HEK293 (cell line): Measurements from ENCODE around the gene C16orf92.

Experiments used
- CTCF ChIA-PET: fragments of 350-600 bp; formaldehyde crosslinking; extraction: SDS; loops from one replicate; lab custom pipeline; 2021; ENCODE audit warnings: antibody characterized with exemption; lab: Yijun Ruan, JAX
- POLR2A ChIA-PET: fragments of 300-600 bp; formaldehyde crosslinking; extraction: SDS; loops from one replicate; lab custom pipeline; 2020; ENCODE audit warnings: antibody characterized with exemption, inconsistent platforms; lab: Yijun Ruan, JAX
- H3K27ac ChIP-seq: fragments of 200-500 bp; sonication (Bioruptor generic); 2 replicates; pipeline ENCODE4 v1.5.1; 2014; ENCODE audit warnings: low read depth, low read length, control low read depth, inconsistent platforms; ENCODE audit errors: extremely low read depth
- H3K36me3 ChIP-seq, 2 experiments: fragments of 200-500 bp in 1 of 2; sonication (Bioruptor generic) in 1 of 2; 1 replicate in 1 of 2; 2 replicates in 1 of 2; pipeline ENCODE4 v1.5.1; 2014 to 2017; ENCODE audit warnings: inconsistent platforms in 2 of 2, low read length in 2 of 2; ENCODE audit not compliant: control insufficient read depth in 2 of 2, insufficient read depth in 1 of 2
- H3K4me1 ChIP-seq: fragments of 200-500 bp; sonication (Bioruptor generic); 2 replicates; pipeline ENCODE4 v1.5.1; 2014; ENCODE audit warnings: mild to moderate bottlenecking, low read length, inconsistent platforms; ENCODE audit not compliant: control insufficient read depth, insufficient read depth
- H3K4me3 ChIP-seq: 2 replicates; pipeline ENCODE4 v1.5.1; 2011; ENCODE audit warnings: low read depth, mild to moderate bottlenecking, control low read depth, low read length, moderate library complexity
- H3K9me3 ChIP-seq: fragments of 200-500 bp; sonication (Bioruptor generic); 2 replicates; pipeline ENCODE4 v1.5.1; 2014; ENCODE audit warnings: low read depth, low read length, inconsistent platforms; ENCODE audit not compliant: control insufficient read depth, insufficient read depth
- EGR2 ChIP-seq: fragments of 450-650 bp; formaldehyde crosslinking; IDR thresholded peaks from 2 replicates; pipeline ENCODE4 v1.5.1; 2016; ENCODE audit warnings: low read depth, missing biosample characterization, missing genetic modification characterization
- KLF9 ChIP-seq: fragments of 450-650 bp; formaldehyde crosslinking; IDR thresholded peaks from 2 replicates; pipeline ENCODE4 v1.5.1; 2016; ENCODE audit warnings: missing biosample characterization, missing genetic modification characterization, low read depth
- PRDM4 ChIP-seq: fragments of 450-650 bp; formaldehyde crosslinking; IDR thresholded peaks from 2 replicates; pipeline ENCODE4 v1.5.1; 2017; ENCODE audit warnings: missing biosample characterization, missing genetic modification characterization
- SCRT1 ChIP-seq: fragments of 450-650 bp; formaldehyde crosslinking; IDR thresholded peaks from 2 replicates; pipeline ENCODE4 v1.5.1; 2016; ENCODE audit warnings: missing biosample characterization, missing genetic modification characterization, borderline replicate concordance
- ZNF133 ChIP-seq: fragments of 450-650 bp; formaldehyde crosslinking; IDR thresholded peaks from 2 replicates; pipeline ENCODE4 v1.5.1; 2016; ENCODE audit warnings: missing biosample characterization, missing genetic modification characterization
- ZNF169 ChIP-seq: fragments of 450-650 bp; formaldehyde crosslinking; IDR thresholded peaks from 2 replicates; pipeline ENCODE4 v1.5.1; 2016; ENCODE audit warnings: missing biosample characterization, missing genetic modification characterization
- ZNF274 ChIP-seq, 2 experiments: fragments of 200-500 bp in 1 of 2; fragments of 450-650 bp in 1 of 2; sonication (Bioruptor generic) in 1 of 2; formaldehyde crosslinking in 1 of 2; IDR thresholded peaks; 2 replicates each; pipeline versions ENCODE4 v1.5.1 to v1.6.1; 2014 to 2016; ENCODE audit warnings: borderline replicate concordance in 1 of 2, inconsistent platforms in 1 of 2, low read length in 1 of 2, missing biosample characterization in 1 of 2, missing genetic modification characterization in 1 of 2
- ZNF292 ChIP-seq: fragments of 450-650 bp; formaldehyde crosslinking; IDR thresholded peaks from 2 replicates; pipeline ENCODE4 v1.5.1; 2016; ENCODE audit warnings: low read depth, missing biosample characterization, missing genetic modification characterization, borderline replicate concordance
- ZNF324 ChIP-seq: fragments of 450-650 bp; formaldehyde crosslinking; IDR thresholded peaks from 2 replicates; pipeline ENCODE4 v1.5.1; 2016; ENCODE audit warnings: missing biosample characterization, missing genetic modification characterization
- ZNF362 ChIP-seq: fragments of 450-650 bp; formaldehyde crosslinking; IDR thresholded peaks from 2 replicates; pipeline ENCODE4 v1.5.1; 2016; ENCODE audit warnings: missing biosample characterization, missing genetic modification characterization
- ZNF423 ChIP-seq: fragments of 450-650 bp; formaldehyde crosslinking; IDR thresholded peaks from 2 replicates; pipeline ENCODE4 v1.5.1; 2016; ENCODE audit warnings: missing biosample characterization, missing genetic modification characterization
- ZNF501 ChIP-seq: fragments of 450-650 bp; formaldehyde crosslinking; IDR thresholded peaks from 2 replicates; pipeline ENCODE4 v1.5.1; 2016; ENCODE audit warnings: missing biosample characterization, missing genetic modification characterization
- ZNF670 ChIP-seq: fragments of 450-650 bp; formaldehyde crosslinking; IDR thresholded peaks from 2 replicates; pipeline ENCODE4 v1.5.1; 2016; ENCODE audit warnings: missing biosample characterization, missing genetic modification characterization, low read depth
- ZNF707 ChIP-seq: fragments of 450-650 bp; formaldehyde crosslinking; IDR thresholded peaks from 2 replicates; pipeline ENCODE4 v1.5.1; 2016; ENCODE audit warnings: missing biosample characterization, missing genetic modification characterization
- ZNF76 ChIP-seq: fragments of 450-650 bp; formaldehyde crosslinking; IDR thresholded peaks from 2 replicates; pipeline ENCODE4; 2016; ENCODE audit warnings: low read depth, missing biosample characterization, missing genetic modification characterization, borderline replicate concordance
- ZNF785 ChIP-seq: fragments of 450-650 bp; formaldehyde crosslinking; IDR thresholded peaks from 2 replicates; pipeline ENCODE4 v1.5.1; 2016; ENCODE audit warnings: missing biosample characterization, missing genetic modification characterization
- TF ChIP-seq, protein P1 (sequence below): fragments of 450-650 bp; formaldehyde crosslinking; IDR thresholded peaks from 2 replicates; pipeline ENCODE4 v1.5.1; 2016; ENCODE audit warnings: missing biosample characterization, missing genetic modification characterization
- TF ChIP-seq, protein P2 (sequence below): fragments of 450-650 bp; formaldehyde crosslinking; IDR thresholded peaks from 2 replicates; pipeline ENCODE4 v1.5.1; 2016; ENCODE audit warnings: missing biosample characterization, missing genetic modification characterization

The C16orf92 gene

DNA sequence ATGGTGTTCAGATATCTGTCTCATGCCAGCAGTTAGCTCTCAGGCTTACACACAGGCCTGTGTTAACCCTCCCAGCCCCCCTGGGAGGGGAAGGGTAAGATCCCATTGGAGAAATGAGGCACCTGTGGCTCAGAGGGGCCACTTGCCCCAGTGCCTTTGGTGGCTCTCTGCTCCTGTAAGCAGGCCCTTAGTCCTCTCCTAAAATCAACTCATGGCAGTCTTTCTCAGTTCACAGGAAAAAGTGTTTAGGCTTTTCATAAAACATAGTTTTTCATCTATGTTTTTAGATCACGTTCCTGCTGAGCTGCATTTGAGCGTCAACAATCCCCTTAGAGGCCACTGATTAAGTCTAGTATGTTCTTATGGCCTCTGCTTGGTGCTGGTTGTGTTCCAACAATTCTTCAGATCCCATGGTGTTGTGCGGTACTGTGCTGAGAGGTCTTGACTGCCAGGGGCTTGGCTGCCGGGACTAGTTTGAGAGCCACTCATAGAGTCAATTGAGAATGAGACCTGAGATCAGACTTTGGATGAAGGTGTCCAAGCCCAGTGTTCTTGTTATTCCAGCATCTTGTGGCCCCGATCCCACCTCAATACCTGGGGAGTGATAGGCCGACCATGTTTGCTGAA, 38.7 kb upstream of the C16orf92 start (continued):
- TF ChIP-seq, protein P1, sequence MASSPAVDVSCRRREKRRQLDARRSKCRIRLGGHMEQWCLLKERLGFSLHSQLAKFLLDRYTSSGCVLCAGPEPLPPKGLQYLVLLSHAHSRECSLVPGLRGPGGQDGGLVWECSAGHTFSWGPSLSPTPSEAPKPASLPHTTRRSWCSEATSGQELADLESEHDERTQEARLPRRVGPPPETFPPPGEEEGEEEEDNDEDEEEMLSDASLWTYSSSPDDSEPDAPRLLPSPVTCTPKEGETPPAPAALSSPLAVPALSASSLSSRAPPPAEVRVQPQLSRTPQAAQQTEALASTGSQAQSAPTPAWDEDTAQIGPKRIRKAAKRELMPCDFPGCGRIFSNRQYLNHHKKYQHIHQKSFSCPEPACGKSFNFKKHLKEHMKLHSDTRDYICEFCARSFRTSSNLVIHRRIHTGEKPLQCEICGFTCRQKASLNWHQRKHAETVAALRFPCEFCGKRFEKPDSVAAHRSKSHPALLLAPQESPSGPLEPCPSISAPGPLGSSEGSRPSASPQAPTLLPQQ: no peak
- TF ChIP-seq KLF9 (tag by site-specific recombination) (no peak), ZNF785 (tag by site-specific recombination) (no peak), SCRT1 (tag by site-specific recombination) (no peak), ZNF362 (tag by site-specific recombination) (no peak), ZNF707 (no peak)
- TF ChIP-seq, protein P2, sequence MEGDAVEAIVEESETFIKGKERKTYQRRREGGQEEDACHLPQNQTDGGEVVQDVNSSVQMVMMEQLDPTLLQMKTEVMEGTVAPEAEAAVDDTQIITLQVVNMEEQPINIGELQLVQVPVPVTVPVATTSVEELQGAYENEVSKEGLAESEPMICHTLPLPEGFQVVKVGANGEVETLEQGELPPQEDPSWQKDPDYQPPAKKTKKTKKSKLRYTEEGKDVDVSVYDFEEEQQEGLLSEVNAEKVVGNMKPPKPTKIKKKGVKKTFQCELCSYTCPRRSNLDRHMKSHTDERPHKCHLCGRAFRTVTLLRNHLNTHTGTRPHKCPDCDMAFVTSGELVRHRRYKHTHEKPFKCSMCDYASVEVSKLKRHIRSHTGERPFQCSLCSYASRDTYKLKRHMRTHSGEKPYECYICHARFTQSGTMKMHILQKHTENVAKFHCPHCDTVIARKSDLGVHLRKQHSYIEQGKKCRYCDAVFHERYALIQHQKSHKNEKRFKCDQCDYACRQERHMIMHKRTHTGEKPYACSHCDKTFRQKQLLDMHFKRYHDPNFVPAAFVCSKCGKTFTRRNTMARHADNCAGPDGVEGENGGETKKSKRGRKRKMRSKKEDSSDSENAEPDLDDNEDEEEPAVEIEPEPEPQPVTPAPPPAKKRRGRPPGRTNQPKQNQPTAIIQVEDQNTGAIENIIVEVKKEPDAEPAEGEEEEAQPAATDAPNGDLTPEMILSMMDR (tag by site-specific recombination): no peak

DNA sequence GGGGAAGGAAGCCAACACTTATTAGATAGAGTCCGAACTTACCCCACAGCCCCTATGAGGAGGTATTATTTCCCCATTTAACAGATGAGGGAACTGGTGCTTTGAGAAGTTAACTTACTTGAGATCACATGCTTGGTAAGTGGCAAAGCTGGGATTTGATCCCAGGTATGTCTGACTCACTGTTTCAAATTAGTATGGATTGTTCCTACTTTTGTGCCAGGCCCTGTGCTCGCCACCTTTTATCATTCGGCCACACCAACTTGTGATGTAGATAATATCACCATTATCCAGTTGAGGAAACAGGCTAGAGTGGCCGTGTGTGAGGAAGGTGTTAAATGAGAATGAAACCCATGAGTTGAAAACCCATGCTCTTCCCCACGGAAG, 38.2 kb upstream of the C16orf92 start:
- POLR2A ChIA-PET: interaction anchor here (0.6 to 2.7 kb wide), 4 partner anchors 10 to 19 kb away, joined by 3 to 22 read pairs (median 4); partner anchors contain the start of genes HIRIP3 and TAOK2
- CTCF ChIA-PET: interaction anchor here (1.4 kb wide), 1 partner anchor 9 kb away, joined by 5 read pairs; no protein-coding TSS in a partner anchor
- Histone ChIP-seq H3K9me3 (no peaks in the 10 kb centered on the region), H3K4me3 (no peak overlapping the region), H3K27ac (no peak overlapping the region), H3K36me3 (peaks cover 52 to 100% of the 10 kb centered on the region in 2 experiments), H3K4me1 (no peaks in the 10 kb centered on the region)
- no peak for TF ChIP-seq ZNF423 (tag by site-specific recombination)
- no peak for TF ChIP-seq ZNF133 (tag by site-specific recombination)
- TF ChIP-seq ZNF292 (tag by site-specific recombination): no peak
- TF ChIP-seq EGR2 (tag by site-specific recombination): no peak
- no peak for TF ChIP-seq ZNF274 (IDR thresholded peaks at IDR 0.05; ENCODE audit: low read length)
- no peak for TF ChIP-seq ZNF274 (tag by site-specific recombination; IDR thresholded peaks at IDR 0.05; ENCODE audit: borderline replicate concordance)
- TF ChIP-seq ZNF670 (tag by site-specific recombination): no peak
- TF ChIP-seq ZNF501 (tag by site-specific recombination): no peak
- no peak for TF ChIP-seq ZNF169
- TF ChIP-seq ZNF76 (tag by site-specific recombination): no peak
- TF ChIP-seq ZNF324: no peak
- TF ChIP-seq PRDM4 (tag by site-specific recombination): no peak
